SK-N-SH (cell line): Measurements from ENCODE around the gene LIN28B. TPM values are rescaled to one million over a fixed set of nuclear protein-coding genes. Genes with fewer than 3 reads are reported as not detected.

Source experiments
- CTCF ChIA-PET: fragments of 300-600, 350-600 bp; formaldehyde crosslinking; extraction: SDS; loops from one replicate; lab custom pipeline; 2021; lab: Yijun Ruan, JAX
- POLR2A ChIA-PET: fragments of 350-600 bp; sonication (Branson Sonifier 250); formaldehyde crosslinking; extraction: SDS; loops from one replicate; lab custom pipeline; 2020; ENCODE audit warnings: antibody characterized with exemption, inconsistent platforms; lab: Yijun Ruan, JAX
- DNase-seq: peaks from one replicate; pipeline ENCODE4 v3.0.0; 2012
- H2AFZ ChIP-seq: fragments of 200-600 bp; sonication (generic); 2 replicates; pipeline ENCODE4 v1.8.1; 2016; ENCODE audit warnings: antibody characterized with exemption, mild to moderate bottlenecking, low read depth
- H3F3A ChIP-seq: fragments of 200-600 bp; sonication (generic); replicated peaks from 2 replicates; pipeline ENCODE3; 2016; ENCODE audit warnings: antibody characterized with exemption, mild to moderate bottlenecking; ENCODE audit not compliant: insufficient read depth
- H3K27ac ChIP-seq, 2 experiments: fragments of 200-500 bp in 1 of 2; fragments of 200-600 bp in 1 of 2; sonication (Bioruptor generic) in 1 of 2; sonication (generic), shearing (Covaris generic) in 1 of 2; 2 replicates each; pipeline versions ENCODE4 v1.5.1 to v1.6.1; 2014 to 2016; ENCODE audit warnings: low read depth in 2 of 2, inconsistent platforms in 1 of 2, low read length in 1 of 2, mild to moderate bottlenecking in 1 of 2, mixed read lengths in 1 of 2
- H3K27me3 ChIP-seq: fragments of 200-600 bp; sonication (generic), shearing (Covaris generic); 2 replicates; pipeline ENCODE4 v1.6.1; 2016; ENCODE audit warnings: mixed run types; ENCODE audit not compliant: insufficient read depth
- H3K36me3 ChIP-seq, 2 experiments: fragments of 200-500 bp in 1 of 2; fragments of 200-600 bp in 1 of 2; sonication (Bioruptor generic) in 1 of 2; sonication (generic) in 1 of 2; replicated peaks in 1 of 2; 2 replicates each; pipeline versions ENCODE3 to v1.5.1; 2014 to 2016; ENCODE audit warnings: low read length in 1 of 2, mild to moderate bottlenecking in 1 of 2; ENCODE audit not compliant: insufficient read depth in 2 of 2, control insufficient read depth in 1 of 2
- H3K4me1 ChIP-seq, 2 experiments: fragments of 200-500 bp in 1 of 2; fragments of 200-600 bp in 1 of 2; sonication (Bioruptor generic) in 1 of 2; sonication (generic), shearing (Covaris generic) in 1 of 2; 2 replicates each; pipeline versions ENCODE4 v1.5.1 to v1.6.1; 2014 to 2016; ENCODE audit warnings: low read depth in 1 of 2, low read length in 1 of 2, mixed run types in 1 of 2; ENCODE audit not compliant: insufficient read depth in 2 of 2, control insufficient read depth in 1 of 2
- H3K4me2 ChIP-seq: fragments of 200-600 bp; sonication (generic), shearing (Covaris generic); 2 replicates; pipeline ENCODE4 v1.6.1; 2017; ENCODE audit warnings: mixed run types
- H3K4me3 ChIP-seq, 2 experiments: fragments of 200-500 bp in 1 of 2; fragments of 200-600 bp in 1 of 2; sonication (Bioruptor generic) in 1 of 2; sonication (generic), shearing (Covaris generic) in 1 of 2; 2 replicates each; pipeline versions ENCODE4 v1.5.1 to v1.8.1; 2014 to 2016; ENCODE audit warnings: low read depth in 2 of 2, inconsistent platforms in 1 of 2, low read length in 1 of 2, mild to moderate bottlenecking in 1 of 2, mixed read lengths in 1 of 2, moderate library complexity in 1 of 2
- H3K79me2 ChIP-seq: fragments of 200-600 bp; sonication (generic); 2 replicates; pipeline ENCODE4 v1.8.1; 2017; ENCODE audit warnings: mild to moderate bottlenecking; ENCODE audit not compliant: insufficient read depth
- H3K9ac ChIP-seq: fragments of 200-600 bp; sonication (generic); 2 replicates; pipeline ENCODE4 v1.6.1; 2017; ENCODE audit warnings: mixed run types
- H3K9me2 ChIP-seq: fragments of 200-600 bp; sonication (generic); 2 replicates; pipeline ENCODE4 v1.6.1; 2017; ENCODE audit warnings: mixed run types
- H3K9me3 ChIP-seq: fragments of 200-600 bp; sonication (generic); 2 replicates; pipeline ENCODE4 v1.6.1; 2017; ENCODE audit warnings: mixed run types, mild to moderate bottlenecking, moderate library complexity
- H4K20me1 ChIP-seq: fragments of 200-600 bp; sonication (generic); 2 replicates; pipeline ENCODE4 v1.6.1; 2017; ENCODE audit warnings: mild to moderate bottlenecking, mixed run types; ENCODE audit not compliant: insufficient read depth
- CHD2 ChIP-seq: fragments of 150-350 bp; IDR thresholded peaks from 2 replicates; pipeline ENCODE4 v1.6.1; 2018; ENCODE audit warnings: low read length; ENCODE audit not compliant: partially characterized antibody
- NRF1 ChIP-seq: IDR thresholded peaks from 2 replicates; pipeline ENCODE4 v1.6.1; 2012; ENCODE audit warnings: low read depth, mild to moderate bottlenecking, low read length
- PBX3 ChIP-seq: IDR thresholded peaks from 2 replicates; pipeline ENCODE4; 2012
- RFX5 ChIP-seq: IDR thresholded peaks from 2 replicates; pipeline ENCODE4 v1.6.1; 2012; ENCODE audit warnings: mild to moderate bottlenecking, improper control_type of control experiment, low read length
- WGBS: methylation state at CpG from one replicate; pipeline ENCODE4 v1.1.6; 2017; ENCODE audit warnings: low lambda C conversion rate; 5-methylcytosine and 5-hydroxymethylcytosine counted together
- polyA plus RNA-seq, 3 experiments: library from polyadenylated mRNA; depleted of rRNA; stranded (reverse); fragments of >200 nt; gene quantifications; 2 replicates each; pipeline ENCODE4 v1.2.3, GENCODE V29; 2012

The LIN28B gene
- polyA plus RNA-seq, 1 of the 3 experiments (the other 2 are of a cell fraction) = 0.67 TPM

- Histone ChIP-seq H3K9ac (no peak overlapping the region), H3F3A (no peaks in the 10 kb centered on the region), H3K27ac (no peak overlapping the region), H2AFZ (no peak overlapping the region), H3K4me1 (peaks cover 0 to 2% of the 10 kb centered on the region in 2 experiments; a peak in 2 of 4 replicates), H3K9me2 (no peaks in the 10 kb centered on the region), H3K4me2 (no peak overlapping the region), H3K27me3 (peaks cover 8% of the 10 kb centered on the region), H3K79me2 (no peaks in the 10 kb centered on the region), H3K36me3 (no peaks in the 10 kb centered on the region), H3K4me3 (no peak overlapping the region), H3K9me3 (no peaks in the 10 kb centered on the region), H4K20me1 (no peaks in the 10 kb centered on the region)
- WGBS = 95% methylated on average over 30 of the region's 38 CpGs
- ChIA-PET CTCF (interaction anchor here (1.6 kb wide), 1 partner anchor 141 kb away, joined by 5 read pairs; no protein-coding TSS in a partner anchor), POLR2A (no interaction called here)
- TF ChIP-seq RFX5 (no peak), PBX3 (no peak), NRF1 (no peak)
- DNase-seq = no peak
Observed at GRCh38 chr6:104936766-104937535, 20.0 kb upstream of the LIN28B start.

DNA sequence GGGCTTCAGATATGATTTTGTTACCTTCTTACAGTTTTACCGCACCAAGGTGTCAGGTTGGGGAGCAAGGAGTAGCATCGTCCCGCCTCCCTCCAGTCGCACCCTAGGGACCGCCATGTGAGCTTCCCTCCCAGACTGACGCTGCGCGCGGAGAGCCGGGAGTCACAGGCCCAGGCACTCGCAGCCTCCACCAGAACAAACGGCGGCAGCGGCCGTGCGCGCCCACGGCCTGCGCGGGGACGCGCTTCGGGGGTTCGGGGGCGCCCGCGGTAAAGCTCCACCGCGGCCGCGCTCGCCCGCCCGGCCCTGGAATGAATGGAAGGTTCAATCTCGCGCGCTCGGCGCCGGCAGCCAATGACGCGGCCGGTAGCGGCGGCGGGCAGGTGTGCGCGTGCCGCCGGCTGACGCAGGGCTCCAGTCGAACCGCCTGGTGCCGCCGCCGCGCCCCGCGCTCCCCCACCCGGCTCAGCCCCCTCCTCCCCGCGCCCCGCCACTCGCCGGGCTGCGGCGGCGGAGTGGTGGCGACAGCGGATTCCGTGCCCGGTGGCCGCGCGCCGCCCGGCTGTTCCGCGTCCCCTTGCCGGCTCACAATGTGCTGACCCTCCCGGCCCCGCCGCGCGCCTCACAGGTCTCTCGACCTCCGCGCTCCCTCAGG is 16.5 kb upstream of the LIN28B start:
- H3K4me2 ChIP-seq = peak overlapping the region; percentile 89

More for the DNA sequence above, 16.5 kb upstream of the LIN28B start:
- H3K4me3 ChIP-seq = peak overlapping the region; percentile 63 to 72
- no peaks in the 10 kb centered on the region for H4K20me1 ChIP-seq
- H3K27ac ChIP-seq = peak overlapping the region in 1 of 2 experiments; percentile 89; a peak in 2 of 4 replicates
- no peaks in the 10 kb centered on the region for H3K36me3 ChIP-seq
- peak overlapping the region; percentile 98 for H2AFZ ChIP-seq
- ChIA-PET POLR2A (interaction anchor here (0.6 to 1.1 kb wide), 5 partner anchors 18 to 155 kb away, joined by 3 to 5 read pairs (median 3); partner anchors contain the start of gene HACE1), CTCF (interaction anchor here (0.6 to 3.4 kb wide), 18 partner anchors 10 to 462 kb away, joined by 3 to 46 read pairs (median 3); partner anchors contain the start of gene PREP)
- H3K79me2 ChIP-seq = no peaks in the 10 kb centered on the region
- TF ChIP-seq NRF1 (0 out of 2 replicates have a peak, but pooled peaks have one; percentile 7), CHD2 (peak; percentile 10), RFX5 (no peak)
- no peaks in the 10 kb centered on the region for H3K9me2 ChIP-seq
- no peaks in the 10 kb centered on the region for H3K9me3 ChIP-seq
- H3K4me1 ChIP-seq = peaks cover 0 to 7% of the 10 kb centered on the region in 2 experiments; a peak in 2 of 4 replicates
- WGBS = 27% methylated on average over 35 of the region's 88 CpGs
- H3K9ac ChIP-seq = 0 out of 2 replicates have a peak overlapping the region, but pooled peaks have one; percentile 18
- DNase-seq = peak; percentile 92
- H3F3A ChIP-seq = no peaks in the 10 kb centered on the region
- H3K27me3 ChIP-seq = peaks cover 8% of the 10 kb centered on the region
